Spleen (tissue), 11 donors: ENCODE data around the gene TSPYL1. TPM values are rescaled to one million over a fixed set of nuclear protein-coding genes. Genes with fewer than 3 reads are reported as not detected.

Source experiments
- DNase-seq: peaks from one replicate; pipeline ENCODE4 v3.0.0-alpha.2; 2020
- H3K27ac ChIP-seq, 8 donors: fragments of 200-600 bp; sonication (generic) in 7 of 8; 1 replicate in 4 of 8; 2 replicates in 4 of 8; pipeline versions ENCODE4 v1.5.0 to v1.8.0; 2016 to 2021; ENCODE audit warnings: inconsistent platforms in 4 of 8, mild to moderate bottlenecking in 4 of 8, moderate library complexity in 1 of 8
- H3K27me3 ChIP-seq, 7 donors: fragments of 200-600 bp; sonication (generic) in 6 of 7; replicated peaks in 1 of 7; 1 replicate in 4 of 7; 2 replicates in 3 of 7; pipeline versions ENCODE4 v1.5.0 to v1.8.0; 2016 to 2021; ENCODE audit warnings: inconsistent platforms in 3 of 7, mild to moderate bottlenecking in 1 of 7
- H3K36me3 ChIP-seq, 6 donors: fragments of 200-600 bp; sonication (generic) in 5 of 6; 1 replicate in 4 of 6; 2 replicates in 2 of 6; pipeline versions ENCODE4 v1.5.0 to v1.8.0; 2016 to 2021; ENCODE audit warnings: inconsistent platforms in 2 of 6
- H3K4me1 ChIP-seq, 6 donors: fragments of 200-600 bp; sonication (generic) in 5 of 6; 1 replicate in 3 of 6; 2 replicates in 3 of 6; pipeline versions ENCODE4 v1.5.0 to v1.8.0; 2016 to 2021; ENCODE audit warnings: inconsistent platforms in 3 of 6
- H3K4me3 ChIP-seq, 8 donors: fragments of 200-600 bp; sonication (generic) in 7 of 8; 1 replicate in 4 of 8; 2 replicates in 4 of 8; pipeline versions ENCODE4 v1.5.0 to v1.8.0; 2016 to 2021; ENCODE audit warnings: inconsistent platforms in 4 of 8, mild to moderate bottlenecking in 4 of 8, moderate library complexity in 2 of 8
- H3K9me3 ChIP-seq, 8 donors: fragments of 200-600 bp; sonication (generic) in 7 of 8; 1 replicate in 4 of 8; 2 replicates in 4 of 8; pipeline versions ENCODE4 v1.5.0 to v1.8.0; 2016 to 2021; ENCODE audit warnings: inconsistent platforms in 4 of 8
- CTCF ChIP-seq, 11 experiments: fragments of 200-600 bp in 7 of 11; fragments of 450-650 bp in 4 of 11; sonication (generic) in 4 of 11; IDR thresholded peaks in 8 of 11; conservative IDR thresholded peaks in 3 of 11; 1 replicate in 7 of 11; 2 replicates in 4 of 11; pipeline versions ENCODE4 v1.4.0 to v1.8.0; 2016 to 2021; ENCODE audit warnings: antibody characterized with exemption in 11 of 11, inconsistent platforms in 4 of 11, mild to moderate bottlenecking in 1 of 11
- POLR2A ChIP-seq, 3 donors: fragments of 450-650 bp; IDR thresholded peaks; one replicate each; pipeline ENCODE4 v1.5.1; 2017; ENCODE audit warnings: antibody characterized with exemption in 3 of 3, mild to moderate bottlenecking in 1 of 3
- POLR2AphosphoS5 ChIP-seq, 3 donors: sonication (generic); formaldehyde crosslinking; IDR thresholded peaks; one replicate each; pipeline ENCODE4 v1.5.1; 2017; ENCODE audit warnings: antibody characterized with exemption in 3 of 3
- WGBS, 5 donors: extraction: QIAGEN DNeasy Blood & Tissue Kit in 3 of 5; methylation state at CpG; one replicate each; pipeline versions ENCODE4 v1.1.5 to v1.1.7; 2013 to 2018; 5-methylcytosine and 5-hydroxymethylcytosine counted together
- intact Hi-C: fragments of 100-400 bp; cut with DNase I; formaldehyde crosslinking; loops from one replicate; pipeline ENCODE4 v1.15.0; 2023; ENCODE audit warnings: low total_unique reads
- polyA plus RNA-seq, 3 donors: library from polyadenylated mRNA; stranded (reverse); fragments of 200-250 nt; gene quantifications; one replicate each; pipeline ENCODE4 v1.2.1, GENCODE V29; 2013
- total RNA-seq, 7 donors: library from RNA; depleted of rRNA in 3 of 7; stranded (reverse); fragments of >200 nt in 3 of 7; fragmentation: NEBNext Ultra II Directional in 4 of 7; extraction: Animal tissue kit (Norgen Biotek cat#: 25700) in 4 of 7; gene quantifications; one replicate each; pipeline versions ENCODE4 v1.1.0 to v1.2.1, GENCODE V29; 2016 to 2021
- donor health status: healthy with polysubstance abuse.
- donor health status: DM: no; HTN: no; CAD: no; lungs with moderate emphysema.
- donor health status: DM: no; HTN: no; CAD: no.
- donor health status: Bipolar disorder and iron deficiency.
- donor health status: healthy.
- donor health status: DM: no; HTN: no; CAD: no.
- donor health status: DM: yes; HTN: yes; CAD: no.

TSPYL1 gene
- total and polyA plus RNA-seq, 10 donors: 28.7 to 97.7 (median 66.5) TPM

- DNase-seq: no peak
- 93 to 98% (median 97%) methylated on average over 2 of the region's 2 CpGs for WGBS, 5 donors
- Histone ChIP-seq H3K4me1 (peaks cover 0 to 18% (median 11%) of the 10 kb centered on the region in 6 donors), H3K4me3 (no peak overlapping the region), H3K9me3 (no peaks in the 10 kb centered on the region), H3K27me3 (no peaks in the 10 kb centered on the region), H3K36me3 (no peaks in the 10 kb centered on the region), H3K27ac (no peak overlapping the region)
- intact Hi-C loops: no loop called here
- TF ChIP-seq POLR2AphosphoS5 (IDR thresholded peaks at IDR 0.05) (no peak), CTCF (IDR thresholded peaks at IDR 0.05 in 8 of 11, conservative IDR thresholded peaks at IDR 0.05 in 3 of 11) (no peak), POLR2A (IDR thresholded peaks at IDR 0.05) (no peak)
Observed at GRCh38 chr6:116316772-116317467, 37.2 kb upstream of the TSPYL1 start.

GRCh38 chr6:116314878-116315277 is 35.1 kb upstream of the TSPYL1 start:
- Histone ChIP-seq H3K9me3 (no peaks in the 10 kb centered on the region), H3K27me3 (no peaks in the 10 kb centered on the region), H3K36me3 (no peaks in the 10 kb centered on the region), H3K27ac (peak overlapping the region in 3 of 8 donors; percentile 16 to 37 (median 36)), H3K4me1 (peaks cover 0 to 18% (median 11%) of the 10 kb centered on the region in 6 donors), H3K4me3 (no peak overlapping the region)
- intact Hi-C loops: no loop called here
- DNase-seq: no peak
- TF ChIP-seq POLR2A (IDR thresholded peaks at IDR 0.05): no peak
- TF ChIP-seq POLR2AphosphoS5 (IDR thresholded peaks at IDR 0.05): no peak
- no peak for TF ChIP-seq CTCF (IDR thresholded peaks at IDR 0.05 in 8 of 11, conservative IDR thresholded peaks at IDR 0.05 in 3 of 11)

GRCh38 chr6:116314218-116314617 is 34.5 kb upstream of the TSPYL1 start:
- Histone ChIP-seq H3K9me3 (no peaks in the 10 kb centered on the region), H3K27ac (no peak overlapping the region), H3K36me3 (no peaks in the 10 kb centered on the region), H3K4me3 (no peak overlapping the region), H3K27me3 (no peaks in the 10 kb centered on the region), H3K4me1 (peaks cover 0 to 18% (median 11%) of the 10 kb centered on the region in 6 donors)
- DNase-seq: no peak
- TF ChIP-seq POLR2AphosphoS5 (IDR thresholded peaks at IDR 0.05) (no peak), POLR2A (IDR thresholded peaks at IDR 0.05) (no peak), CTCF (IDR thresholded peaks at IDR 0.05 in 8 of 11, conservative IDR thresholded peaks at IDR 0.05 in 3 of 11) (no peak)
- intact Hi-C loops: no loop called here

GRCh38 chr6:116313101-116313776 is 33.5 kb upstream of the TSPYL1 start:
- no peaks in the 10 kb centered on the region for H3K36me3 ChIP-seq
- H3K27me3 ChIP-seq: no peaks in the 10 kb centered on the region
- H3K9me3 ChIP-seq: no peaks in the 10 kb centered on the region
- TF ChIP-seq POLR2AphosphoS5 (IDR thresholded peaks at IDR 0.05) (no peak), POLR2A (IDR thresholded peaks at IDR 0.05) (no peak), CTCF (IDR thresholded peaks at IDR 0.05 in 8 of 11, conservative IDR thresholded peaks at IDR 0.05 in 3 of 11) (no peak)
- peaks cover 0 to 18% (median 11%) of the 10 kb centered on the region in 6 donors for H3K4me1 ChIP-seq
- H3K27ac ChIP-seq: no peak overlapping the region
- intact Hi-C loops: no loop called here
- WGBS, 5 donors: 84 to 97% (median 92%) methylated on average over 2 of the region's 2 CpGs
- no peak for DNase-seq
- H3K4me3 ChIP-seq: no peak overlapping the region
